Measurements from ENCODE around the gene VGLL4.
"Not testable (repeated sequence)": the region's sequence is repeated elsewhere in the genome, so short reads cannot be mapped to it uniquely, and the experiment has no call there.

Gene VGLL4

DNA sequence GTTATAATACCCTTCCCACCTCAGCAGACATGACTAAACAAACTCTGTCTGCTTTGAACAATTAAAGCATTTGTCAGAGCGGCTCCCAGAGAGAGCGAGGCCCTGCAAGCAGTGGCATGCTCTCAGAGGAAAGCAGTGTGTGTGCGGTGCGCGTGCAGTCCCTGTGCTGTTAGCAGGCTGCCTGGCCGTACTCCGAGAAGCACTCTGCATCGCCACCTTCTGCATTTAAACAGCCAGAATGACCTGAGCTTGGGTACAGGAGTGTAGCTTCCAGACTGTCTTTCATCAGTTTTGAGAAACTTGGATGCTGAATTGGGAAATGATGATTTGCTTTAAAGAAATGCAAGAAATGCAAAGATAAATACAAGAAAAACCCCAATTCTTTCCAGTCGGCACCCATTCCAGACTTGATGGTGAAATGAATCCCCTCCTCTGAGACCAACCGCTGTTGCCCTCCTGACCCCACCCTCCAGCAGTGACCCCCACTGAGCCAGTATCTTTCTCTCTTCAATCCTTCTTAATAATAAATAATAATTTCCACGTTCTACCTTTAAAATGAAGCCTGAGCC is 113.5 kb downstream of the VGLL4 start:
- DNase-seq (ENCODE audit: low read depth): no peak

DNA sequence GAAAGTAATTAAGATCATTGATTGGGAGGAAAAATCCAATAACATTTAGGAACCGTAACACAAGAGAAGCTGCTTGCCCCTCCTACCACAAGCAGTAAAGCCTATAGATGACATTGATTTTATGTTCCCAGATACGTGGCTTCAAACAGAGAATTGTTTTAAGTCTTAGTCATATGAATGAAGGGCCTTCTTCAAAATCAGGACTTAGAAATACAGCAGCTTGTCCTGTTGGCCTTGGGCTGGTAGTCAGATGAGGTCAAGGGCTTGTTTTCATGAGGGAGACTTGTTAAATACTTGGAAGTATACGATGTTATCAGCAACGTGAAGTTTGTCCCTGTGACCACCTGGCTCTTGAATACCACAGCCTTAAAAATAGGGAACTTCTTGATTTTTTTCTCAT is 114.4 kb downstream of the VGLL4 start:
- DNase-seq (ENCODE audit: low read depth): no peak

DNA sequence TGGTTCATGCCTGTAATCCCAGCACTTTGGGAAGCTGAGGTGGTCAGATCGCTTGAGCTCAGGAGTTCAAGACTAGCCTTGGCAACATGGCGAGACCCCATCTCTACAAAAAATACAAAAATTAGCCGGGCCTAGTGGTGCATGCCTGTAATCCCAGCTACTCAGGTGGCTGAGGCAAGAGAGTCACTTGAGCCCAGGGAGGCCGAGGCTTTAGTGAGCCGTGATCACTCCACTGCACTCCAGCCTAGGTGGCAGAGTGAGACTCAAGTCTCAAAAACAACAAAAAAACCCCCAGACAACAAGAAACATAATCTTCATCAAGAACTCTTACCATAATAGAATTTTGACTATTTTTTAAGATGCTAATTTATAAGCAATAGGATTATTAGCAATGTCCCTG is 117.6 kb downstream of the VGLL4 start:
- not testable (repeated sequence) for DNase-seq (ENCODE audit: low read depth)

DNA sequence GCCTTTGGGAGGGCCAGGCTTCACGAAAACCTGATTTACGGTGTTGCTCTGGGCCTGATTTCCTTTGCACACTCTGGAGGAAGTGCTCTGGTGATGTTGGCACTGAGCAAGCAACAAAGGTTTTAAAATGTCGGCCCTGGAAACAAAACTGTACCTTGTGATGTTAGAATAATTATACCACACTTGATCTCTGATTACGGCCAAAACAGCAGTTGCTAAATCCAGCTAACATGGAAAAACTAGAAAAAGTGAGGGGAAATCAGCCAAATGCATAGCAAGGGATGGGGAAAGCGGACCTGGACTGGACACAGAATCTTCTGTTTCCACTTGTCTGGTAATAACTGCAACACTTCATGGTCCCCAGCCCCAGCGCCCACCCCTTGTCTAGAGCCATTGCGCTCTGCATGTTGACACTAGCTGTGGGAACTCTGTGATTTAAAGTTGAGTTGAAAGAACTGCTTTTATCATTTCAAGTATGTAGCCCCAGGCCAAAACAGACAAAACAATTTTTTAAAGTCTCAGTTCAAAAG is 120.1 kb downstream of the VGLL4 start:
- DNase-seq (ENCODE audit: low read depth): no peak

DNA sequence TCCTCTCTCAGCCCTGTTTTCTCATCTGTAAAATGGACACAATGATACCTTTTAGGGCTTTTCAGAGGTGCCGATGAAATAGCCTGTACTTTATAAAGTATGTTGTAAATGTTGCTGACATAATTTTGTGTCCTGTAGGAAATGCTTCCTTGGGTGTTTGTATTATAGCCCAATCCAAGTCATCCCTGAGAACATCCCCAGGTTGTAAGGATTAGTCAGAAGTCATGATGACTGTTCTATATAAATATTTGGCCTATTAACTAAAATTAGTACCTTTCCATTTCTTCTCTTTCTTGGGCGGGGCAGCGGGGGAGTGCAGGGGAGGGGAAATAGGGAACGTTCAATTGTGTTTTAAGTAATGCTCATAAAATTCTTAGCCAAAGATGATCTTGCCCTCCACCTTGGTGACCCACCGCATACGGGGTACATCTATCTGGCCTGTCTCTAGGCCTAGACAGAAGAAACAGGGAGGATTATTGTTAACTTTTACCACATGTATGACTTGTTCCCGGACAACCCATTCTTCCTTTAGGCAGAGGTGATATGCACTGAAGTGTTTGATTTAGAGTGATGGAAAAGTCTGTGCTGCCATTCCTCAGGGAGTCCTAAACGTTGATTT is 120.7 kb downstream of the VGLL4 start:
- no peak for DNase-seq (ENCODE audit: low read depth)

GRCh38 chr3:11522398-11522715 is 121.4 kb downstream of the VGLL4 start:
- no peak for DNase-seq (ENCODE audit: low read depth)

- DNase-seq (ENCODE audit: low read depth): no peak
These were observed 122.5 kb downstream of the VGLL4 start for GRCh38 chr3:11521167-11521566.

DNA sequence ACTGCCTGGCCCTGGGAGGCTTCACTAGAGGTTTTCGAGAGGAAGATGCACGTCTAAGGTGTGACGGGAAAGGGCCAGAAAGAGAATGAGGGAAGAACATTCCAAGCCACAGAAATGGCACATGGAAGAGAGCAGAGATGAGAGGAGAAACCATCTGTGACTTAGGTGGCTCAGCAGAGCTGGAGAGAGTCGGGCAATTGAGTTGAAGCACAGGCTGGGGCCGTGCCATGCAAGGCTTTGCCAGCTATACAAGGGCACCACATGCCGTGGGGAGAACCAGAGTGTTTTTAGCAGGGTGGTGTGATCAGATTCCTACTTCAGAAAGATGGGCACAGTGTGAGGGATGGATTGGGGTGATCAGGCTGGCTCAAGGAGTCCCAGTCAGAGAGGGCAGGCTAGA is 126.1 kb downstream of the VGLL4 start:
- no peak for DNase-seq (ENCODE audit: low read depth)

DNA sequence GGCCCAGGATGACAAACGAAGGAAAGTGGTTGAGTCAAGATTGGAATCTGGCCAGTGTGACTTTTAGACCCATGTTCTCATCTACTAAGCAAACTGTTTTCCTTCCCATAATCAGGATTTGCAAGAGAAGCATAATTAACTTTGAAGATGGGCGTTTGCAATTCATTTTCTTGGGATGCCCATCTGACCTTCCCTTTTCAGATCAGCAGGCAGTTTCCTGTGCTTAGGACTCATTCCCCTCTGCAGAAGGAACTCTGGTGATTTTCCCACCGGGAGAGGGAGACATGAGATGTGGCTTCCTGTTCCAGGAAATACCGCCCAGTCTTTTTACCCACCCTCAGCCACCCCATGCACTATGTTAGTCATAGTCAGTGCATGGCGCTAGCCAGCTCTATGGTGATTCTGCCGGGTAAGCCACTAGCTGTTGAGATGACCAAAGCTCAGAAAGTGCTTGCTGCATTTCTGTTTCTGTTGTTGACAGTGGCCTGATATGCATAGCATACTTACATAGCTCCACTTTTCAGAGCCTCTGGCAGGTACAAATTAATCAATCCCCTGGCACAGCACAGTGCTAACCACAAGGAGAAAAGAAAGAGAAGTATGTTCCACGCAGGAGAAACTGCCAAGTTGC is 129.4 kb downstream of the VGLL4 start:
- DNase-seq (ENCODE audit: low read depth): no peak

DNA sequence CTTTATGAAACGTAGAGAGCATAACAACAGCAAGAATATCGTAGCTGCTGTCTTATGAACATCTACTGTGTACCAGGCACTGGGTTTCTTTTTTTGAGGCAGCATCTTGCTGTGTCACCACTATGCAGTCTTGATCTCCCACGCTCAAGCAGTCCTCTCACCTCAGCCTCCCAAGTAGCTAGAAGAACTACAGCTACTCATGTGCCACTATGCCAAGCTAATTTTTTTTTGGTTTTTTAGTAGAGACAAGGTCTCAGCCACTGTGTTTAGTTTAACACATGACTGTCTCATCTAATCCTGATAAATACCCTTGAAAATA is 129.9 kb downstream of the VGLL4 start:
- DNase-seq (ENCODE audit: low read depth): no peak

- not testable (repeated sequence) for DNase-seq (ENCODE audit: low read depth)
These were observed 130.4 kb downstream of the VGLL4 start for GRCh38 chr3:11513125-11513816.

- DNase-seq (ENCODE audit: low read depth): not testable (repeated sequence)
These were observed 132.1 kb downstream of the VGLL4 start for GRCh38 chr3:11511606-11512005.

DNA sequence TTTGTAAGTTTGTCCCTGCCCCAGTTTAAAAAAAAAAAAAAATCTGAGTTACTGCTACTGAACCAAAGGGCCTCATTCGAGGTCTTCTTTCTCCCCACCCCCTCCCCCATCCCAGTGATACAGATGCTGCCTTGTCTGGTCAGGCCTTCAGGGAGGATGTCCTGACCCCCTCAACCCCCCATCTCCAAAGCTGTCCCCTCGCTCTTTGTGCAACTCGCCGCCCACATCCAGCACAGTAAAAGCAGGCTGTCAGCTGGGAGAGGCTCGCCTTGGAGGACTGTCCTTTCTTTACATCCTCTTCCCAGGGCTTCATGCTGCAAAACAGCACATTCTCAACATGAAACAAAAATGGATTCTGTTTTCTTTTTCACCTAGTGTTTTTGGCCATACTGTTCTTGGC is 133.4 kb downstream of the VGLL4 start:
- no peak for DNase-seq (ENCODE audit: low read depth)

DNA sequence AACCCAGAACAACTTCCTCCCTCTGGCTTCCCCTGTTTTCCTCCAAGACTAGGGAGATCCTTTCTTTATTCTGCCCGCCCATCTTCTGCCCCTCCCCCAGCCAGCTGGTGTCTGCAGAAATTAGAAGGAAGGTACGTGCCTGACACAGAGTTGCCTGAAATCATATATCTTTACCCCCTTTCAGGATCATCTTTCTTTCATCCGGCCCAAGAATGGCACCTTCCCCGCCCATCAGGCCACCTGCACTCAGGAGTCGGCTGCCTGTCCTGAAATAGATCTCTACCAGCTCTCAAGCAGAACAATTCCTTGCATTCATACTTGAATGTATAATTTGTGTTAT is 133.7 kb downstream of the VGLL4 start:
- DNase-seq (ENCODE audit: low read depth): no peak

- no peak for DNase-seq (ENCODE audit: low read depth)
These were observed 134.3 kb downstream of the VGLL4 start for GRCh38 chr3:11509173-11510000.

DNA sequence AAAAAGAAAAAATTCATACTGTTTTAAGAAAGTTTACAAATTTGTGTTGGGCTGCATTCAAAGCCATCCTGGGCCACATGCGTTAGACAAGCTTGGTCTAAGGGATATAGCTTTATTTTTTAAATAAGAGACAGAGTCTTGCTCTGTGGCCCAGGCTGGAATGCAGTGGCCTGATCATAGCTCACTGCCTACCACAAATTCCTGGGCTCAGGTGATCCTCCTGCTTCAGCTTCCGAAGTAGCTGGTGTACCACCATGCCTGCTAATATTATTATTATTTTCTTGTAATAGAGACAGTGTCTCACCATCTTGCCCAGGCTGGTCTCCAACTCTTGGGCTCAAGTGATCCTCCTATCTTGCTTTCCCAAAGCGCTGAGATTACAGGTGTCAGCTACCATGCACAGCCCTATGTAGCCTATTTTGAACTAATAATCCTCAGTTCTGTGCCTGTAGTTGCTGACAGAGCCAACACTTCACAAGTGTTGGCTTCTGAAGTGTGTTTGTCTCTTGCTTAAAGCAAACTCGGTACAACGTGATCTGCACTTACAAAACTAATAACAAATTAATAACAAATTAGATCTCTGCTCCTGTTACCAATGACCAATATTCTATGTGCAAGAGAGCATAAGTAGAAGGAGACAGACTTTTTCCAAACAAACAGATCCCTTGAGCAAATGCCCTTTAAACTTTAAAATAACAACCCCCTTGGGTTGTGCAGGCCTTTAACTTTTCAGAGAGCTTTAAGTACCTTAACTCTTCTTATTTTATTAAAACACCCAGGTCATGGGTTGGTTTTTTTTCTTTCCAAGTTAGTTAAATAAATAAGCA is 135.2 kb downstream of the VGLL4 start:
- DNase-seq (ENCODE audit: low read depth): no peak

DNA sequence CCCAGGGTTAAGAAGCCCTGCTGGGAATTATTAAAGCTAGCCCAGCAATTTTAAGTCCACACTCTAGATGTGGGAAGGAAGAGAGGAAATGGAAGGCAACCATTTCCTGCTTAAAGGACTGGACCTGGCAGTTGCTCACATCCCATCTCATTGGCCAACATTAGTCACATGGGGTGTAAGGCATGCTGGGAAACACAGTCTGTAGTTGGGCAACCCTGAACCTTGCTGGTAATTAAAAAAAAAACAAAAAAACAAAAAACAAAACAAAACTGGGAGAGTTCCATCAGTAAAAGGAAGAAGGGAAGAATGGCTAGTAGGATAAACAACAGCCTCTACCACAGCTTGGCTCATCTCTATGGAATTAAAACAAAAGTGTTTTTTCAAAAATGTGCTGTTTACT is 136.0 kb downstream of the VGLL4 start:
- no peak for DNase-seq (ENCODE audit: low read depth)

Data from T-helper 22 cell (primary cell).